GM18907 (cell line): Measurements from ENCODE around the gene KLRF2.

Experiments used
- ATAC-seq: cut with Tn5 transposase; IDR thresholded peaks from one replicate; pipeline ENCODE4 v1.9.1; 2021; ENCODE audit warnings: mild to moderate bottlenecking, moderate library complexity; ENCODE audit not compliant: unreplicated experiment

The KLRF2 gene

DNA sequence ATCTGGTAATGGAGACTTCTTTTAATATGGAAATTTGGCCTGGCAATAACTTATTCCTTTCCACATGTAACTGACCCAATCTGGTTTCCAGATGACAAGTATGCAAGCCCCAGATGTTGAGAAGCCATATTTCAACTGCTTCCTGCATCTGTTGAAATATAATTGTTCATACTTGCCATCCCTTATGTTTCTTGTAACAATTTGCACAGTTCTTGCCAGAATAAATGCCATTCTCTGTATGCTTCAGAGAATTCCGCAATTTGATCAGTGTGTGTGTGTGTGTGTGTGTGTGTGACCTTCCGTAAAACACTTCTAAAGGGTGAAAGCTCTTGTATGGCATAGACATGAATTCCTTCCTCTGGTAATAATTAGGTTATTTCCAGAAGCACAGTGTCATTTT lies 52.7 kb downstream of the KLRF2 start:
- no peak for ATAC-seq

DNA sequence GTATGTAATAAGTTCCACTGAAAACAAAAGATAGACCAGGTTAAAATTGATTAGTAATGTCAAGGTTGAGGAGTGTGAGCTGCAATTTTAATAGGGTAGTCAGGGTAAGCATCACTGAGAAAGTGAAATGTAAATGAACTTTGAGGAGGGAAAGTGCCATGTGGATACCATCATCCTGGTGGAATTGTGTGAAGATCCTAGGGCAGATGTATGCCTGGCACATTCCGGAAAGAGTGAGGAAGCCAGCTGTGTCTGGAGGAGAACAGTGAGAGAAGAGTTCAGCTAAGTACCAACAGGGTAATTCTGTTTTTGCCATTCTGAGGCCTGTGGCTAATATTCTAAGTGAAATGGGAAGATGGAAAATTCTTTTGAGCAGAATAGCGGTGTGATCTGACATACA lies 53.7 kb downstream of the KLRF2 start:
- no peak for ATAC-seq

GRCh38 chr12:9936591-9936990 lies 55.3 kb downstream of the KLRF2 start:
- no peak for ATAC-seq

- ATAC-seq, result no peak
Observed at GRCh38 chr12:9940375-9940774, 59.1 kb downstream of the KLRF2 start.

GRCh38 chr12:9941838-9942237 lies 60.5 kb downstream of the KLRF2 start:
- ATAC-seq, result no peak

GRCh38 chr12:9943240-9943639 lies 62.0 kb downstream of the KLRF2 start:
- no peak for ATAC-seq

DNA sequence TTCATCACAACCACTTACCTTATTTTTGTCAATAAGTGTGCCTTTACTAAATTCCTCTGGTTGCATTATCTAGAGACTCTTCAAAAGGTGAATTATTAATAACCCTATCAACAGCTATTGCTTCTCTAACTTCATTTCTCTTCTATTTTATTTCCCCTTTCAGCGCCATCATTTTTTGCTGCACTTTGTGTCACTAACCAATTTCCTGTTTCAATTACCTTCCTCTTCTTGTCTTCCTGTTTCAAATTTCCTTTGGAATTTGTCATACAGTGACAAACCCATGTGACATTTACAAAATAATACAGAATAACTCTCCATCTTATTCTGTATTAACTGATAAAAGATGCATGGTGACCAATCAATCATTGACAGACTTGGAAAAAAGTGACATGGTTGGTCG lies 63.1 kb downstream of the KLRF2 start:
- ATAC-seq, result no peak
